Measurements from ENCODE around the gene ZBTB4.
A peak's percentile ranks its signal among the peaks of the same experiment; 100 is the strongest.

Gene ZBTB4

DNA sequence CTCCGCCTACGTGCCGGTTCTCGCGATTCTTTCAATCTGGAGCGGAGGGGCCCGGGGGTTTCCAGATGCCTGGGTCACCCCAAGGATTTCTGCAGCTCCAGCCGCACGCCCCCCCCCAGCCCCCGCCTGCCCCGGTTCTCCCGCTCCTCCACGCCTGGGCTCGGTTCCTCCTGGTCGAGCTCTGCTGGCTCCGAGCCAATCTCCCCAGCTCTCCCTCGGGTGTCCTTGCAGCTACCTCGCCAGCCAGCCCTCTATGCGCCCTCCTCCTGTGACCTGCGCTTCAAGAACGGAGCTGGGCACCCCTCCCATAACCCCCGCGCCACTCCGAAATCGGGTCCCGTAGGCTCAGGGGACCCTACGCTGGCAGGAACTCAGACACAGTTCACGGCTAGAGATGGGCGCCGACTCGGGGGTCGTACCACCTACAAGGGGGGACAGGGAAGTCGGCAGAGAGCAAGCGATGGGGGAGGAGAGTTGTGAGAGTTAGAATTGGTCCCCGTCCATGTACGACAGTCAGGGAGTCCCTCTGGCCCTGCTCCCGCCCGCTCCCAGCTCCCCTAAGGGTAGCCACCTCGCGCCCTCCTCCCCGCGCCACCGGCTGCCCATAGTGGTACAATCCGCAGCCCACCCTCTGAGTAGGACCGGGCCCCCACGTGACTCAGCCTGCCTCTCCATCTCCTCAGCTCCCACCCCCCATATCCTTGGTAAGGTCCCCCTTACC lies 39.2 kb downstream of the ZBTB4 start:
- DNase-seq = peak in 2 of 14 donors; percentile 47 to 59

DNA sequence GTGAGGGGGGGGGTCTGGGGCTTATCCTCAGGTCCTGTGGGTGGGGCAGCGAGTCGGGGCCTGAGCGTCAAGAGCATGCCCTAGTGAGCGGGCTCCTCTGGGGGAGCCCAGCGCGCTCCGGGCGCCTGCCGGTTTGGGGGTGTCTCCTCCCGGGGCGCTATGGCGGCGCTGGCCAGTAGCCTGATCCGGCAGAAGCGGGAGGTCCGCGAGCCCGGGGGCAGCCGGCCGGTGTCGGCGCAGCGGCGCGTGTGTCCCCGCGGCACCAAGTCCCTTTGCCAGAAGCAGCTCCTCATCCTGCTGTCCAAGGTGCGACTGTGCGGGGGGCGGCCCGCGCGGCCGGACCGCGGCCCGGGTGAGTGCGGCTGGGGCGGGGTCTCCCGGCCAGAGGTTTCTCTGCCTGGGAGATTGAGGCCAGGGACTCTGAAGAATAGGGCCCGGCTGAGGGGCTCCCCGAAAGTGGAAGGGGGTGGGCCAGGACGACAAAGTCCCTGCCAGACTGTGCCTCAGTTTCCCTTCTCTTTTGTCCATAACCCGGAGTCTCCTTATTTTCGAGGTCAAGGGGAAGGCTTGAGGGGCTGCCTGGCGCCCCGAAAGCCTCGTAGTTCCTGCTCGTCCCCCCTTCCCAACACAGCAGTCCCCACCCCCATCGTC lies 39.8 kb downstream of the ZBTB4 start, which contains the start of gene FGF11:
FGF11 (plus strand) TSS at position 51 of the 651 bp plus-strand sequence; CDS start at position 160, 109 bp downstream.
- DNase-seq = no peak

DNA sequence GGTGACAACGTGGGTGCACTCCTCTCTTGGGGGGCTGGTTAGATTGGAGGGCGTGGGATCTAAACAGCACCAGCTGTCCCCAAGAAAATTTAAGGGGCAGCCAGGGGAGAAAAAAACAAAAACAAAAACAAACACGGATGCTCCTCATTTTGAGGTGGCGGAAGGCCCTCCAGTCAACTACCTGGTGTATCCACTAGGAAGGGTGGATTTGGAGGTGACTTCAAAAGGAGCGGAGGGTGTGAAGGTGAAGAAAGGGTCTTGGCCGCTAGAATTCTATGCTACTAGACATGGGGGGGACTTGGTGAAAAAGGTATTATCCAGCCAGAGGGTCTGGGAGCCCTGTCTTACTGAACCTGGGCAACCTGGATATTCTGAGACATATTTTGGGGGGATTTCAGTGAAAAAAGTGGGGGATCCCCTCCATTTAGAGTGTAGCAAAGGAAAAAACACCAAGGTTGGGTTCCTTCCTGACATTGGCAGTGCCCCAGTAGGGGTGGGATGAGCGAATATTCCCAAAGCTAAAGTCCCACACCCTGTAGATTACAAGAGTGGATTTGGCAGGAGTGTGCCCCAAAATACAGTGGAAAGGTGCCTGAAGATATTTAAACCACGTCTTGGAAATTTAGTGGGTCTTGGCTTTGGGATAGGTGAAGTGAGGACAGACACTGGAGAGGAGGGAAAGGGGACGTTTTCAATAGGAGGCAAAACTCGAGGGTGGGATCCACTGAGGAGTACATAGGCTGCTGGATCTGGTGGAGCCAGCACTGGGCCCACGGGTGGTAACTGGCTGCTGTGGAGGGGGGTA lies 40.6 kb downstream of the ZBTB4 start:
- DNase-seq = no peak

GRCh38 chr17:7437950-7438614 lies 41.3 kb downstream of the ZBTB4 start:
- peak in 9 of 14 donors; percentile 20 to 68 (median 39) for DNase-seq

- DNase-seq = peak in 1 of 14 donors; percentile 44
These were observed 42.0 kb downstream of the ZBTB4 start for GRCh38 chr17:7437369-7437863.

DNA sequence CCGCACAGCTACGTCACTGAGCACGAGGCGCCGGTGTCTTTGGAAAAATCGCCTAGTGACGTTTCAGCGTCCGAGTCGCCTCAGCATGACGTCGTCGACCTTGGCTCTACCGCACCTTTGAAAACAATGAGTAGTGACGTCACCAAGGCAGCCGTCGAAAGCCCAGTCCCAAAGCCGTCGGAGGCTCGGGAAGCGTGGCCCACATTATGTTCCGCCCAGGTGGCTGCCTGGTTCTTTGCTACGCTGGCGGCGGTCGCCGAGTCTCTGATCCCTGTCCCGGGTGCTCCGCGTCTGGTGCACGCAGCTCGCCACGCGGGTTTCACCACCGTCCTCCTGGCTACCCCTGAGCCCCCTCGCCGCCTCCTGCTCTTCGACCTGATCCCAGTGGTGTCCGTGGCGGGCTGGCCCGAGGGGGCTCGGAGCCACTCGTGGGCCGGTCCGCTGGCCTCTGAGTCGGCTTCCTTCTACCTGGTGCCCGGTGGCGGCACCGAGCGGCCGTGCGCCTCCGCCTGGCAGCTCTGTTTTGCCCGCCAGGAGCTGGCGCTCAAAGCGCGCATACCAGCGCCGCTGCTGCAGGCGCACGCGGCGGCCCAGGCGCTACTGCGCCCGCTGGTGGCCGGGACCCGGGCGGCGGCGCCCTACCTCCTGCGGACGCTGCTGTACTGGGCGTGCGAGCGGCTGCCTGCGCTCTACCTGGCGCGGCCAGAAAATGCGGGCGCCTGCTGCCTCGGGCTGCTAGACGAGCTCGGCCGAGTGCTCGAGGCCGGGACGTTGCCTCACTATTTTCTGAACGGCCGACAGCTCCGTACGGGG lies 42.7 kb downstream of the ZBTB4 start:
- DNase-seq = peak in 9 of 14 donors; percentile 15 to 81 (median 43)

- DNase-seq = peak in 3 of 14 donors; percentile 30 to 35 (median 32)
These were observed 43.5 kb downstream of the ZBTB4 start for GRCh38 chr17:7435676-7436555.

- no peak for DNase-seq
These were observed 47.1 kb downstream of the ZBTB4 start for GRCh38 chr17:7432296-7432695.

- DNase-seq = no peak
These were observed 48.2 kb downstream of the ZBTB4 start for GRCh38 chr17:7431231-7431630.

DNA sequence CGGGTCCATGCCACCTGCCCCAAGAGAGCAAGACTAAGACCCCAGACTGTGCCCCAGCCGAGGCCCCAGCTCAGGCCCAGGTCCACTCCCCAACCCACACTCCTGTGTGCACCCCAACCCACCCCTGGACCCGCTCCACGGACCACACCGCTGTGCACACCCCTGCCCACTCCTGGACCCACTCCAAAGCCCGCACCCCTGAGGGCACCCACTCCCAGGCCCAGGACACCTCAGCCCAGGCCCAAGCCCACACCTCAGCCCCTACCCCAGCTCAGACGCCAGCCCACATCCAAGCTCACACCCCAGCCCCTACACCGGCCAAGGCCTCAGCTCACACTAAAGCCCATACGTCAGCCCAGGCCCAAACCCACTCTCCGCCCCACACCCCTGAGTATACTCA lies 49.7 kb downstream of the ZBTB4 start:
- DNase-seq = no peak

- DNase-seq = no peak
These were observed 50.9 kb downstream of the ZBTB4 start, which contains the start of gene SPEM3 for GRCh38 chr17:7428557-7428956. TSS of gene SPEM3 (plus strand) at chr17:7428857. CDS start at chr17:7428903, 46 bp downstream.

DNA sequence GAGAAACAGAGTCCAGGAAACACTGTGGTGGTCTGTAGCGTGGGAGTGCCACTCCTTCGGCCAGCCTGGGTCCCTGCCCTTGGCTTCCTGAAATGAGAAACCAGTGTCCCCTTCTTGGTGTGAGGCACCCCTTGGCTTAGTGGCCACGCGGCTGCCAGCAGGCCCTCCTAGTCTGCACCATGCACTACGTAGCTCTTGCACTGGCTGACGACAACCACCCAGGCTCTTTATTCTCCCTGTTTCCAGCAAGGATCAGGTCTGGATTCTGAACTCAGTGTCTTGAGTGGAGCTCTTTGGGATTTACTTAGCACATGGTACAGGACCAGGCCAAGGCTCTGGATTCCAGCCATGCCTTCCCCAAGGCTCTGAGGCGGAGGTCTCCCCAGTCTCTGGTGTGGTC lies 51.9 kb downstream of the ZBTB4 start:
- no peak for DNase-seq

DNA sequence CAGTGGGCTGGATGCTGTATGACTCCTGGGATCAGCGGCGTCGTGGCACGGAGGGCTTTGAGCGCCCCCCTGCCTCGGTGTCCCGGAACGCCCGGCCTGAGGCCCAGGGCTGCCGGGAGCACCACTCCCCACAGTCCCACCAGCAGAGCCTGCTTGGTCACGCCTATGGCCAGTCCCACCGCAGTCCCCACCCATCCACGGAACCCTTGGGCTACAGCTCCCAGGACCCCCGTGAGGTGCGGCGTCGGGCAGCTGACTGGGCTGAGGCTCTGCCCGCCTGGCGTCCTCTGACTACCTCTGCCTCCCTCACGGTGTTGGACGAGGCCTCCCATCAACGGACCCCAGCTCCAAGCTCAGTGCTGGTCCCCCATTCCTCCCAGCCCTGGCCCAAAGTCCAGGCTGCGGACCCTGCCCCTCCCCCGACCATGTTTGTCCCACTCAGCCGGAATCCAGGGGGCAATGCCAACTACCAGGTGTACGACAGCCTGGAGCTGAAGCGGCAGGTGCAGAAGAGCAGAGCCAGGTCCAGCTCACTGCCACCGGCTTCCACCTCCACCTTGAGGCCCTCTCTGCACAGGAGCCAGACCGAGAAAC lies 52.4 kb downstream of the ZBTB4 start:
- no peak for DNase-seq

DNA sequence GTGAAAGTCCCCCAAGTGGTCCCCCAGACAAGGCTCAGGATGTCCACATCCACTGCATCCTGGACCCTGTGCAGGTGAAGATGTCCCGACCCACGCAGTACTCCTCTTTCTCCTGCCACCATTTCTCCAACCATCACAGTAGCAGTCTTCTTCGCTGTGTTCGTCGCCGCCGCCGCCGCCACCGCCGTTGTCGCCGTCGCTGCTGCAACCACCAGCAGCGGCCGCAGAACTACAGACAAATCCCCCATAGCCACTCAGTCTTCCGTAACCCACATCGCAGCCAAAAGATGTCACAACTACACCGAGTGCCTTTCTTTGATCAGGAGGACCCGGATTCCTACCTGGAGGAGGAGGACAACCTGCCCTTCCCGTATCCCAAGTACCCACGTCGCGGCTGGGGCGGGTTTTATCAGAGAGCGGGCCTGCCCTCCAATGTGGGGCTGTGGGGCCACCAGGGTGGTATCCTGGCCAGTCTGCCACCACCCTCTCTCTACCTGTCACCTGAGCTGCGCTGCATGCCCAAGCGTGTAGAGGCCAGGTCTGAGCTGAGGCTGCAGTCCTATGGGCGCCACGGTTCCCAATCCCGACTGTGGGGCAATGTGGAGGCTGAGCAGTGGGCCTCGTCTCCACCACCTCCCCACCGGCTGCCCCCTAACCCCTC lies 53.1 kb downstream of the ZBTB4 start:
- DNase-seq = no peak

- no peak for DNase-seq
These were observed 53.7 kb downstream of the ZBTB4 start for GRCh38 chr17:7425756-7426155.

DNA sequence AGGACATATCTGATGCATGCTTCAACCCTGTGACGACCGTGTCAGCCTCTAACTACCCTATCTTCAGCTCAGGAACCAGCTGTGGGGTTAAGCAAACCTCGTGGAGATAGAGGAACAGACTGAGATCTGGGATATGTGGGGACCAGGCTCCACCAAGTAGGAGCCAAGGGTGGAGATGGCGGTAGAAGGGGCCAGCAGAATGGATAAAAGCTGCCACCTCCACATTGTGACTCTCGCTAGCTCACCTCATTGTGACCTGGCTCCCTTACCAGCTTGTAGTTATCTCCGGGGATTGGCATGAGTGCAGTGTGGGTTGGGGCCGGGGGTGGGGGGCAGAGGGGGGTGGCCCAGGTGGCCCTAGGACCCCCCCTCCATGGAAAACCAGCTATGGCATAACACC lies 54.1 kb downstream of the ZBTB4 start, which contains the start of gene SPEM2:
SPEM2 (plus strand) TSS at position 301 of the 400 bp plus-strand sequence; CDS start at position 374, 73 bp downstream.
- DNase-seq = no peak

DNA sequence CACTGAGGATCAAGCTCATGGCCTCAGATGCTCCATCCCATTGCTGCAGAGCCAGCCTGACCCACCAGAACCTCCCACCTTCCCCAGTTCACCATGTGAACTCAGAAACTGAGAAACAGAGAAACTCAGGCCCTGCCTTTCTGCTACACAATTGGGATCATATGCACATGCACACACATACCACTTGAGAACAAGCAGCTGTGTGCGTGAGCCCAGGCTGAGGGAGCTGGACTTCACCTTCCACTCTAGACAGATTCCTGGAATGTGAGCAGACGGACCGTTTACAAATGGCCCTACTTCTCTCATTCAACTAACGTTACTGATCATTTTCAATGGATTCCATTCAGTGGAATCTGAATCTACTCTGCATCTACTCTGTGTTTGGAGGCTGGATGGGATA lies 55.8 kb downstream of the ZBTB4 start:
- DNase-seq = no peak

- no peak for DNase-seq
These were observed 58.2 kb downstream of the ZBTB4 start for GRCh38 chr17:7421186-7421585.
